Endothelial cell (in vitro differentiated cells): ENCODE measurements around the gene ZNF575. TPM values are rescaled to one million over a fixed set of nuclear protein-coding genes. Genes with fewer than 3 reads are reported as not detected.

Source experiments
- DNase-seq: peaks from one replicate; pipeline ENCODE4 v3.0.0; 2021; ENCODE audit warnings: low spot score
- H3K27ac Mint-ChIP-seq: one replicate; pipeline ENCODE4 v1.8.0; 2021; ENCODE audit warnings: mixed read lengths, inconsistent platforms; ENCODE audit not compliant: unreplicated experiment
- H3K27me3 Mint-ChIP-seq: one replicate; pipeline ENCODE4 v1.8.0; 2021; ENCODE audit warnings: mild to moderate bottlenecking, moderate library complexity, mixed read lengths, inconsistent platforms; ENCODE audit not compliant: unreplicated experiment
- H3K36me3 Mint-ChIP-seq: one replicate; pipeline ENCODE4 v1.8.0; 2021; ENCODE audit warnings: mild to moderate bottlenecking, low read depth, mixed read lengths, inconsistent platforms; ENCODE audit not compliant: unreplicated experiment
- H3K4me1 Mint-ChIP-seq: one replicate; pipeline ENCODE4 v1.8.0; 2021; ENCODE audit warnings: mild to moderate bottlenecking, mixed read lengths, inconsistent platforms; ENCODE audit not compliant: unreplicated experiment
- H3K4me3 Mint-ChIP-seq: one replicate; pipeline ENCODE4 v1.8.0; 2021; ENCODE audit warnings: mild to moderate bottlenecking, mixed read lengths, inconsistent platforms; ENCODE audit not compliant: unreplicated experiment
- H3K9me3 Mint-ChIP-seq: one replicate; pipeline ENCODE4 v1.8.0; 2021; ENCODE audit warnings: mixed read lengths, inconsistent platforms; ENCODE audit not compliant: unreplicated experiment
- CTCF ChIP-seq: fragments of 200-600 bp; sonication (generic); IDR thresholded peaks from one replicate; pipeline ENCODE4 v1.5.0; 2021; ENCODE audit warnings: antibody characterized with exemption; ENCODE audit not compliant: unreplicated experiment
- total RNA-seq: library from RNA; stranded (reverse); fragmentation: NEBNext Ultra II Directional; extraction: Animal tissue kit (Norgen Biotek cat#: 25700); gene quantifications from one replicate; pipeline ENCODE4 v1.2.1, GENCODE V29; 2021; ENCODE audit not compliant: unreplicated experiment

Gene ZNF575
- total RNA-seq, 1 donor from 2014 or later, result 2.3 TPM

- peak within 1 kb of the TSS; percentile 95 for H3K4me3 Mint-ChIP-seq
- no peaks in the 10 kb centered on the region for H3K36me3 Mint-ChIP-seq
- no peak for TF ChIP-seq CTCF
- peak; percentile 78 for DNase-seq
- no peaks in the 10 kb centered on the region for H3K9me3 Mint-ChIP-seq
- H3K4me1 Mint-ChIP-seq, result peaks cover 9% of the 10 kb centered on the region
- peaks cover 5% of the 10 kb centered on the region for H3K27me3 Mint-ChIP-seq
- no peak within 1 kb of the TSS for H3K27ac Mint-ChIP-seq
These were observed 5.8 kb upstream of the ZNF575 start, which contains the start of gene ETHE1 for GRCh38 chr19:43526884-43527859. TSS of gene ETHE1 (minus strand) at chr19:43527201. CDS start at chr19:43527177, 24 bp downstream.

- Mint-ChIP-seq H3K9me3 (no peaks in the 10 kb centered on the region), H3K4me3 (no peak overlapping the region), H3K4me1 (peaks cover 9% of the 10 kb centered on the region), H3K27ac (no peak overlapping the region), H3K27me3 (peaks cover 5% of the 10 kb centered on the region), H3K36me3 (no peaks in the 10 kb centered on the region)
- DNase-seq, result no peak
- no peak for TF ChIP-seq CTCF
These were observed 4.9 kb upstream of the ZNF575 start for GRCh38 chr19:43527860-43528622.

- H3K36me3 Mint-ChIP-seq, result peaks cover 10% of the 10 kb centered on the region
- peak overlapping the region; percentile 85 for H3K4me3 Mint-ChIP-seq
- no peak for TF ChIP-seq CTCF
- DNase-seq, result peak; percentile 22
- no peaks in the 10 kb centered on the region for H3K9me3 Mint-ChIP-seq
- H3K27me3 Mint-ChIP-seq, result peaks cover 14% of the 10 kb centered on the region
- peaks cover 2% of the 10 kb centered on the region for H3K4me1 Mint-ChIP-seq
- no peak overlapping the region for H3K27ac Mint-ChIP-seq
These were observed 422 bp upstream of the ZNF575 start for GRCh38 chr19:43532571-43532961.

- peaks cover 2% of the 10 kb centered on the region for H3K4me1 Mint-ChIP-seq
- TF ChIP-seq CTCF, result no peak
- H3K27me3 Mint-ChIP-seq, result peaks cover 14% of the 10 kb centered on the region
- H3K4me3 Mint-ChIP-seq, result peak overlapping the region; percentile 93
- H3K36me3 Mint-ChIP-seq, result peaks cover 16% of the 10 kb centered on the region
- peak overlapping the region; percentile 52 for H3K27ac Mint-ChIP-seq
- DNase-seq, result peak; percentile 98
- no peaks in the 10 kb centered on the region for H3K9me3 Mint-ChIP-seq
These were observed 737 bp downstream of the ZNF575 start for GRCh38 chr19:43533546-43534304.
